Spleen (tissue), 7 donors: Measurements from ENCODE around the gene MOB1B.

Source experiments
- POLR2A ChIP-seq, 3 donors: fragments of 450-650 bp; IDR thresholded peaks; one replicate each; pipeline ENCODE4 v1.5.1; 2017; ENCODE audit warnings: antibody characterized with exemption in 3 of 3, mild to moderate bottlenecking in 1 of 3
- TF ChIP-seq, protein P1 (sequence below), 11 experiments: fragments of 200-600 bp in 7 of 11; fragments of 450-650 bp in 4 of 11; sonication (generic) in 4 of 11; IDR thresholded peaks in 8 of 11; conservative IDR thresholded peaks in 3 of 11; 1 replicate in 7 of 11; 2 replicates in 4 of 11; pipeline versions ENCODE4 v1.4.0 to v1.8.0; 2016 to 2021; ENCODE audit warnings: antibody characterized with exemption in 11 of 11, inconsistent platforms in 4 of 11, mild to moderate bottlenecking in 1 of 11
- donor health status: DM: no; HTN: no; CAD: no; lungs with moderate emphysema.
- donor health status: DM: no; HTN: no; CAD: no.
- donor health status: DM: no; HTN: no; CAD: no.

GRCh38 chr4:70956549-70957210 lies 54.5 kb downstream of the MOB1B start:
- TF ChIP-seq, protein P1, sequence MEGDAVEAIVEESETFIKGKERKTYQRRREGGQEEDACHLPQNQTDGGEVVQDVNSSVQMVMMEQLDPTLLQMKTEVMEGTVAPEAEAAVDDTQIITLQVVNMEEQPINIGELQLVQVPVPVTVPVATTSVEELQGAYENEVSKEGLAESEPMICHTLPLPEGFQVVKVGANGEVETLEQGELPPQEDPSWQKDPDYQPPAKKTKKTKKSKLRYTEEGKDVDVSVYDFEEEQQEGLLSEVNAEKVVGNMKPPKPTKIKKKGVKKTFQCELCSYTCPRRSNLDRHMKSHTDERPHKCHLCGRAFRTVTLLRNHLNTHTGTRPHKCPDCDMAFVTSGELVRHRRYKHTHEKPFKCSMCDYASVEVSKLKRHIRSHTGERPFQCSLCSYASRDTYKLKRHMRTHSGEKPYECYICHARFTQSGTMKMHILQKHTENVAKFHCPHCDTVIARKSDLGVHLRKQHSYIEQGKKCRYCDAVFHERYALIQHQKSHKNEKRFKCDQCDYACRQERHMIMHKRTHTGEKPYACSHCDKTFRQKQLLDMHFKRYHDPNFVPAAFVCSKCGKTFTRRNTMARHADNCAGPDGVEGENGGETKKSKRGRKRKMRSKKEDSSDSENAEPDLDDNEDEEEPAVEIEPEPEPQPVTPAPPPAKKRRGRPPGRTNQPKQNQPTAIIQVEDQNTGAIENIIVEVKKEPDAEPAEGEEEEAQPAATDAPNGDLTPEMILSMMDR (IDR thresholded peaks at IDR 0.05 in 8 of 11, conservative IDR thresholded peaks at IDR 0.05 in 3 of 11) = no peak
- TF ChIP-seq POLR2A (IDR thresholded peaks at IDR 0.05) = no peak
